ENCODE measurements around the gene EZH1.
"Not testable (repeated sequence)": the region's sequence is repeated elsewhere in the genome, so short reads cannot be mapped to it uniquely, and the experiment has no call there.

EZH1 gene

DNA sequence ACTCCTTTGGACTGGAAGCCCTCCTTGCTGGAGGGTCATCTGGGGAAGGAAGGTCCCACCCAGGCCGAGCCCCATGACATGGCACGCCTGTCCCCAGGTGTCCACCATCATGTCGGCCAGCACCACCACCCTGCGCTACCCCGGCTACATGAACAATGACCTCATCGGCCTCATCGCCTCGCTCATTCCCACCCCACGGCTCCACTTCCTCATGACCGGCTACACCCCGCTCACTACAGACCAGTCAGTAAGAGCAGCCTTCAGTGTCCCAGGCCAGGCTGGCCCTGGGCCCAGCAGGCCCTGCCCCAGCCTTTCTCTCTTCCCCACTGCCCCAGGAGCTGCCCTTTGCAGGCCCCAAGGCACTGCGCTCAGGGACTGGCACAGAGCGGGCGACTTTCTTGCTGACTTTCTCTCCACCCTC, 79.2 kb downstream of the EZH1 start:
- TF ChIP-seq, protein P1, sequence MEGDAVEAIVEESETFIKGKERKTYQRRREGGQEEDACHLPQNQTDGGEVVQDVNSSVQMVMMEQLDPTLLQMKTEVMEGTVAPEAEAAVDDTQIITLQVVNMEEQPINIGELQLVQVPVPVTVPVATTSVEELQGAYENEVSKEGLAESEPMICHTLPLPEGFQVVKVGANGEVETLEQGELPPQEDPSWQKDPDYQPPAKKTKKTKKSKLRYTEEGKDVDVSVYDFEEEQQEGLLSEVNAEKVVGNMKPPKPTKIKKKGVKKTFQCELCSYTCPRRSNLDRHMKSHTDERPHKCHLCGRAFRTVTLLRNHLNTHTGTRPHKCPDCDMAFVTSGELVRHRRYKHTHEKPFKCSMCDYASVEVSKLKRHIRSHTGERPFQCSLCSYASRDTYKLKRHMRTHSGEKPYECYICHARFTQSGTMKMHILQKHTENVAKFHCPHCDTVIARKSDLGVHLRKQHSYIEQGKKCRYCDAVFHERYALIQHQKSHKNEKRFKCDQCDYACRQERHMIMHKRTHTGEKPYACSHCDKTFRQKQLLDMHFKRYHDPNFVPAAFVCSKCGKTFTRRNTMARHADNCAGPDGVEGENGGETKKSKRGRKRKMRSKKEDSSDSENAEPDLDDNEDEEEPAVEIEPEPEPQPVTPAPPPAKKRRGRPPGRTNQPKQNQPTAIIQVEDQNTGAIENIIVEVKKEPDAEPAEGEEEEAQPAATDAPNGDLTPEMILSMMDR (IDR thresholded peaks at IDR 0.05; ENCODE audit: low read depth, low read length, missing control alignments), result no peak
- no peak overlapping the region for H3K4me3 ChIP-seq (ENCODE audit: low read depth, low read length)
- no peak for DNase-seq (ENCODE audit: low read depth)

DNA sequence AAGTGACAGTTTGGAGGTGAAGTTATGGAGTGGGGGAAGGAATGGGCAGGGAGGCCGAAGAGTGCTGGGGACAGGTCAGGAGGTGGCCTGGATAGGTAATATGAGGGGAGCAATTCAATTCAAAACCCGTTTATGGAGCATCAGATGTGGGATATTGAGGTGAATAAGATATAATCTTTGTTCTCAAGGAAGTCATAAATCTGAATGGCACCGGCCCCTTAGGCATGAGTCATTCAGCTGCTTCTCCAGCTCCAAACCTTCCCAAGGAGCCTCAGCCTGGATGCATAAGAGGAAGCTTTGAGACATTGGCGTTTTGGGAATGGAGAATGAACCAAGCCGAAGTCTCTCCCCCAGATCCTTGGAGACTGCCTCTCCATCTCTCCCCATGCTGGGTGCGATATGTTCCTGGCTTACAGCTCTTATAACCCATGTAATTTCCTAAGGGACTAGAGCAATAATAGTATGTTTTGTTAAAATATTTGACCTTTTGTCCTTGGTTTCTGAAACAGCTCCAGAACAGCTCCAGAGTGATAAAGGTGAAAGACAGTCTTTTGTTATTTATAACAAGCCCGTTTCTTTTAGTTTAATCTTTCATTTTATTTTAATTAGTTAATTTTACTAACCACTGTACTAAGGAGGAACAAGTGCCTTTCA, 84.0 kb downstream of the EZH1 start:
- no peak for DNase-seq (ENCODE audit: low read depth)
- TF ChIP-seq, protein P1 (IDR thresholded peaks at IDR 0.05; ENCODE audit: low read depth, low read length, missing control alignments), result no peak
- no peak overlapping the region for H3K4me3 ChIP-seq (ENCODE audit: low read depth, low read length)

DNA sequence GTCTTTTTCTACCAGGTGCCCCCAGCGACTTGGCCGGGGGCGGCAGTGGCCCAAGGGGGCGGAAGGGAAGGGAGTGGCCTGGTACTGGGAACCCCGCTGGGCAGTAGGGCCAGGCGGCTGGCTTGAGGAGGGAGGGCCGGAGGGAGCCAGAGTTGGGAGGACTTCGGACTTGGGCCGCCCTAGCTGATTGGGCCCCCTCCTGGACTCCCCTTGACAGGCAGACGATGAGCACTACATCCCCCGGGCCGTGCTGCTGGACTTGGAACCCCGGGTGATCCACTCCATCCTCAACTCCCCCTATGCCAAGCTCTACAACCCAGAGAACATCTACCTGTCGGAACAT, 84.9 kb downstream of the EZH1 start:
- peak overlapping the region; percentile 58 for H3K4me3 ChIP-seq (ENCODE audit: low read depth, low read length)
- DNase-seq (ENCODE audit: low read depth), result not testable (repeated sequence)

DNA sequence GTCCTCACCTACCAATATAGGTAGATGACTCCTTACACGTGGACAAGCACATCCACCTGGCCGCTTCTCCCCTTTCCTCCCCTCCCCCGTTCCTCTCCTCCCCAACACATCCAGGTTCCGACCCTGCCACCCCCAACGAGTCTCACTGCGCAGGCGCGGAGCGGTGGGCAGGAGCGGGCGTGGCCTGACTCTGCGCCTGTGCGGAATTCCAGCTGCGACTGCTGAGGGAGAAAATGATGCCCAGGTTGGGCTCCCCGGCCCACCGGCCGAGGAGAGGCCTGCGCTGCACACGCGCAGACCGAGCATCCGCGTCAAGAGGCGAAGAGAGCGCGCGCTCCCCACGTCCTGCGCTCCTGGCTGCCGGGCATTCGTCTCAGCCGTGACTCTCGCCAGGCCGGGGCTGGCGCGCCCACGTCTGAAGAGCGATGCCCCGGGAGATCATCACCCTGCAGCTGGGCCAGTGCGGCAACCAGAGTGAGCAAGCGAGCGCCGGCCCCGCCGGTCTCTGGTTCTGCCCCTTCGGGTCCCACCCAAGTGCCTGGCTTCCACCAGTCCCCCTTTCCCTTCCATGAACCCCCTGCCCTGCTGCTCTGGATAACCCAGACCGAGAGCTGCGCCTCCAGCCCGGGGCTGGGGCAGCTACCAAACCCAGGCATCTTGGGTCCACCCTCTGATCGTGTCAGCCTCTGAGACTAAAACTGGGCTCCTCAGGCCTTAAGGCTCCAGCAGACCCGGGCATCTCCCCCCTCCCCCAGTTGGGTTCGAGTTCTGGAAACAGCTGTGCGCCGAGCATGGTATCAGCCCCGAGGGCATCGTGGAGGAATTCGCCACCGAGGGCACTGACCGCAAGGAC, 85.5 kb downstream of the EZH1 start, which contains the start of gene TUBG2:
Gene TUBG2 (plus strand): TSS at position 206 of the 853 bp plus-strand sequence. CDS start 220 bp downstream, at position 426.
- TF ChIP-seq, protein P1 (IDR thresholded peaks at IDR 0.05; ENCODE audit: low read depth, low read length, missing control alignments), result no peak
- DNase-seq (ENCODE audit: low read depth), result no peak
- peak within 1 kb of the TSS; percentile 58 for H3K4me3 ChIP-seq (ENCODE audit: low read depth, low read length)

DNA sequence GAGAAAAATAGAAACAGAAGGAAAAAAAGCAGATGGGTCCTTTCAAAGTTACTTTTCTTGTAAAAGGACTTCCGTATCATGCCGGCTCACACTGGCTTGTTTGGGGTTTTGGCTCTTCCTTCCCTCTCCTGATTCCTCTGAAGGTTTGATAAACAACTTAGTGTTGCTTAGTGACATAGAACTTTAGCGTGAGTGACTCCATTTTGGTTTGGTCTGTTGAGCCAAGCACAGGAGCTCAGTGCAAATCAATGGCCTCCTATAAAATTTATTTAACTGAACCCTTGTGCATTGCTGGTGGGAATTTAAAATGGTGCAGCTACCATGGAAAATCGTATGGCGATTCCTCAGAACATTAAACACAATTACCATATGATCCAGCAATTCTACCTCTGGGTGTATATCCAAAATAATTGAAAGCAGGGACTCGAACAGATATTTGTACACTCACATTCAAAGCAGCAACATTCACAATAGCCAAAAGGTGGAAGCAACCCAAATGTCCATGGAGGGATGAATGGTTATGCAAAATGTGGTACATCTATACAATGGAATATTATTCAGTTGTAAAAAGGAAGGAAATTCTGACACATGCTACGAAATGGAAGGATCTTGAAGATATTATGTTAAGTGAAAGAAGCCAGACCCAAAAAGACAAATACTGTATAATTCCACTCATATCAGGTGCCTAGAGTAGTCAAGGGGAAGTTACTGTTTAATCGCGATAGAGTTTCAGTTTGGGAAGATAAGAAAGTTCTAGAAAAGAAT, 86.8 kb downstream of the EZH1 start:
- TF ChIP-seq, protein P1 (IDR thresholded peaks at IDR 0.05; ENCODE audit: low read depth, low read length, missing control alignments), result no peak
- H3K4me3 ChIP-seq (ENCODE audit: low read depth, low read length), result no peak overlapping the region
- DNase-seq (ENCODE audit: low read depth), result no peak

DNA sequence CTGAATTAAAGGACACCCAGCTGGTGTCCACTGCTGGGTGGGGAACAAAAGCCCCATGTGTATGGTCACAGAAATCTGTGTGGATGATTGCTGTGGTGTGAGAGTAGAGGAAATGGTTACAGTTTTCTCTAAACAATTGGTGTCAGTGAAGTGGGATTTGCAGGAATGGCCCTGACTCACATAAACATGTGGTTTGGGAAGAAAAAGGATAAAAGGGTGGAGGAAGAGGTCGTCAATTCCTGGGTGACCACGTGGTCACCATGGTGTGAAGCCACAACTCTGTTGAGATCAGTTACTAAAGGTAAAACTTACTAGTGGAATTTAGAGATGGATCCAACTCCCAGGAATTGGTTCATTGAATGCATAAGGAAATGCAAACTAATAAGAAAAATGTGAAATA, 89.3 kb downstream of the EZH1 start:
- H3K4me3 ChIP-seq (ENCODE audit: low read depth, low read length), result no peak overlapping the region
- DNase-seq (ENCODE audit: low read depth), result no peak
- TF ChIP-seq, protein P1 (IDR thresholded peaks at IDR 0.05; ENCODE audit: low read depth, low read length, missing control alignments), result no peak
